Pancreas (tissue), 10 donors: ENCODE data around the gene BOK. TPM values are rescaled to one million over a fixed set of nuclear protein-coding genes. Genes with fewer than 3 reads are reported as not detected.

Source experiments
- ATAC-seq, 4 donors: fragments of 200-7000 bp; cut with Tn5 transposase; one replicate each; pipeline versions ENCODE4 v1.8.0 to v1.9.1; 2020; ENCODE audit warnings: mild to moderate bottlenecking in 4 of 4, moderate library complexity in 4 of 4
- DNase-seq, 6 donors: peaks; one replicate each; pipeline ENCODE4 v3.0.0-alpha.2; 2020
- FAIRE-seq: peaks from 2 replicates; lab custom pipeline; 2012; peaks lifted over from hg19 to GRCh38; lab: Jason Lieb, UNC
- H3K27ac ChIP-seq, 4 donors: fragments of 200-600 bp; sonication (generic); 1 replicate in 3 of 4; 2 replicates in 1 of 4; pipeline versions ENCODE4 v1.5.0 to v1.8.0; 2020
- H3K27me3 ChIP-seq, 4 donors: fragments of 200-600 bp; one replicate each; pipeline ENCODE4 v1.8.0; 2021
- H3K36me3 ChIP-seq, 3 donors: fragments of 200-600 bp; sonication (generic) in 1 of 3; one replicate each; pipeline versions ENCODE4 v1.5.0 to v1.8.0; 2020 to 2021
- H3K4me1 ChIP-seq, 3 donors: fragments of 200-600 bp; one replicate each; pipeline ENCODE4 v1.8.0; 2021
- H3K4me3 ChIP-seq, 4 donors: fragments of 200-600 bp; sonication (generic) in 2 of 4; one replicate each; pipeline versions ENCODE4 v1.5.0 to v1.8.0; 2020 to 2021
- H3K9me3 ChIP-seq, 4 donors: fragments of 200-600 bp; one replicate each; pipeline ENCODE4 v1.8.0; 2021
- WGBS, 2 donors: extraction: QIAGEN DNeasy Blood & Tissue Kit; methylation state at CpG; one replicate each; pipeline ENCODE4 v1.1.7; 2013; 5-methylcytosine and 5-hydroxymethylcytosine counted together
- intact Hi-C, 3 donors: fragments of 100-400 bp; cut with DNase I; formaldehyde crosslinking; loops; one replicate each; pipeline versions ENCODE4 v1.11.1 to v1.14.2; 2022
- polyA plus RNA-seq, 2 donors: library from polyadenylated mRNA; stranded (reverse); fragments of 200-250 nt; gene quantifications; one replicate each; pipeline ENCODE4 v1.2.3, GENCODE V29; 2013
- total RNA-seq, 6 donors: library from RNA; stranded (reverse); fragmentation: NEBNext Ultra II Directional in 4 of 6; extraction: Animal tissue kit (Norgen Biotek cat#: 25700) in 4 of 6; gene quantifications; one replicate each; pipeline versions ENCODE4 v1.2.1 to v1.2.4, GENCODE V29; 2021 to 2023
- TF ChIP-seq, protein P1 (sequence below), 4 donors: fragments of 200-600 bp; sonication (generic) in 3 of 4; IDR thresholded peaks; one replicate each; pipeline versions ENCODE4 v1.5.0 to v1.8.0; 2021; ENCODE audit warnings: antibody characterized with exemption in 4 of 4
- donor health status: healthy with polysubstance abuse.
- donor health status: DM: no; HTN: no; CAD: no; lungs with moderate emphysema.
- donor health status: DM: no; HTN: no; CAD: no.
- donor health status: control.
- donor health status: control.
- donor health status: Bipolar disorder and iron deficiency.
- donor health status: DM: yes; HTN: yes; CAD: no.
- donor health status: DM: no; HTN: no; CAD: no.
- donor health status: DM: no; HTN: no; CAD: no.
- donor health status: DM: yes; HTN: yes; CAD: no.

Gene BOK
- total and polyA plus RNA-seq, 8 donors, result 10.0 to 24.8 (median 11.6) TPM

- TF ChIP-seq, protein P1, sequence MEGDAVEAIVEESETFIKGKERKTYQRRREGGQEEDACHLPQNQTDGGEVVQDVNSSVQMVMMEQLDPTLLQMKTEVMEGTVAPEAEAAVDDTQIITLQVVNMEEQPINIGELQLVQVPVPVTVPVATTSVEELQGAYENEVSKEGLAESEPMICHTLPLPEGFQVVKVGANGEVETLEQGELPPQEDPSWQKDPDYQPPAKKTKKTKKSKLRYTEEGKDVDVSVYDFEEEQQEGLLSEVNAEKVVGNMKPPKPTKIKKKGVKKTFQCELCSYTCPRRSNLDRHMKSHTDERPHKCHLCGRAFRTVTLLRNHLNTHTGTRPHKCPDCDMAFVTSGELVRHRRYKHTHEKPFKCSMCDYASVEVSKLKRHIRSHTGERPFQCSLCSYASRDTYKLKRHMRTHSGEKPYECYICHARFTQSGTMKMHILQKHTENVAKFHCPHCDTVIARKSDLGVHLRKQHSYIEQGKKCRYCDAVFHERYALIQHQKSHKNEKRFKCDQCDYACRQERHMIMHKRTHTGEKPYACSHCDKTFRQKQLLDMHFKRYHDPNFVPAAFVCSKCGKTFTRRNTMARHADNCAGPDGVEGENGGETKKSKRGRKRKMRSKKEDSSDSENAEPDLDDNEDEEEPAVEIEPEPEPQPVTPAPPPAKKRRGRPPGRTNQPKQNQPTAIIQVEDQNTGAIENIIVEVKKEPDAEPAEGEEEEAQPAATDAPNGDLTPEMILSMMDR (IDR thresholded peaks at IDR 0.05), result no peak
- FAIRE-seq (no peak), ATAC-seq (no peak), DNase-seq (peak in 2 of 6 donors; percentile 16)
- WGBS, 2 donors, result 76 to 78% methylated on average over 9 of the region's 9 CpGs
- intact Hi-C loops, result no loop called here
- Histone ChIP-seq H3K9me3 (no peaks in the 10 kb centered on the region), H3K36me3 (peaks cover 0 to 13% (median 1%) of the 10 kb centered on the region in 3 donors), H3K4me3 (no peak overlapping the region), H3K27me3 (no peaks in the 10 kb centered on the region), H3K4me1 (no peaks in the 10 kb centered on the region), H3K27ac (no peak overlapping the region)
Observed at GRCh38 chr2:241577413-241578122, 19.0 kb downstream of the BOK start.

- H3K36me3 ChIP-seq, result peaks cover 0 to 13% (median 3%) of the 10 kb centered on the region in 3 donors
- intact Hi-C loops, result no loop called here
- H3K27me3 ChIP-seq, result no peaks in the 10 kb centered on the region
- H3K9me3 ChIP-seq, result no peaks in the 10 kb centered on the region
- DNase-seq (peak in 1 of 6 donors; percentile 33), ATAC-seq (no peak), FAIRE-seq (no peak)
- no peak overlapping the region for H3K27ac ChIP-seq
- WGBS, 2 donors, result 85 to 91% methylated on average over 7 of the region's 7 CpGs
- H3K4me1 ChIP-seq, result no peaks in the 10 kb centered on the region
- no peak overlapping the region for H3K4me3 ChIP-seq
- TF ChIP-seq, protein P1 (IDR thresholded peaks at IDR 0.05), result no peak
Observed at GRCh38 chr2:241579281-241579680, 20.7 kb downstream of the BOK start.

- Histone ChIP-seq H3K36me3 (peaks cover 0 to 22% (median 3%) of the 10 kb centered on the region in 3 donors), H3K4me1 (no peaks in the 10 kb centered on the region), H3K27ac (no peak overlapping the region), H3K9me3 (no peaks in the 10 kb centered on the region), H3K4me3 (no peak overlapping the region), H3K27me3 (no peaks in the 10 kb centered on the region)
- peak in 1 of 6 donors; percentile 16 for DNase-seq
- 97 to 98% methylated on average over 8 of the region's 8 CpGs for WGBS, 2 donors
- TF ChIP-seq, protein P1 (IDR thresholded peaks at IDR 0.05), result no peak
- no peak for FAIRE-seq
- no peak for ATAC-seq
- intact Hi-C loops, result no loop called here
Observed at GRCh38 chr2:241582328-241582727, 23.8 kb downstream of the BOK start.

- peaks cover 0 to 23% (median 3%) of the 10 kb centered on the region in 3 donors for H3K36me3 ChIP-seq
- H3K4me1 ChIP-seq, result no peaks in the 10 kb centered on the region
- intact Hi-C loops, result no loop called here
- no peak overlapping the region for H3K4me3 ChIP-seq
- H3K27ac ChIP-seq, result no peak overlapping the region
- H3K9me3 ChIP-seq, result no peaks in the 10 kb centered on the region
- TF ChIP-seq, protein P1 (IDR thresholded peaks at IDR 0.05), result no peak
- H3K27me3 ChIP-seq, result no peaks in the 10 kb centered on the region
- 96 to 97% methylated on average over 4 of the region's 4 CpGs for WGBS, 2 donors
- ATAC-seq (no peak), DNase-seq (peak in 1 of 6 donors; percentile 8), FAIRE-seq (no peak)
Observed at GRCh38 chr2:241582806-241583205, 24.3 kb downstream of the BOK start.

DNA sequence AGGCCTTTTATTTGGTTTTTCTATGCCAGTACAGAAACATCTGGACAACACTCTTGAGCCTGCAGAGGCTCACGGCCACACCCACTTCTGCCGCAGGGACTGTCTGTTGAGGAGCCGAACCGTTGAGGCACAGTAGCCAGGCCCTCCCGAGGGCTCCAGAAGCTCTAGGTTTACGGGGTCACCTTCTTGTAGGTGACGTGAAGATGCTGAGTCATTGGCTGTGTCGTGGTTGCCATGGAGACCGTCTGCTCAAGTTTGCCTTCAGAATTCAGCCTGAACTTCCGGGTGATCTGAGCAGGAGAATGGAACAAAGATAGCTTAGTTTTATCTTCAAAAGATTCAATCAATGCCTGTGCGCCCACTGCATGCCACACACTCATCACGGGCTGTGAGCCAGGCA, 25.9 kb downstream of the BOK start:
- 94% methylated on average over 12 of the region's 12 CpGs for WGBS, 2 donors
- Histone ChIP-seq H3K9me3 (no peaks in the 10 kb centered on the region), H3K27me3 (no peaks in the 10 kb centered on the region), H3K27ac (no peak overlapping the region), H3K36me3 (peaks cover 0 to 23% (median 3%) of the 10 kb centered on the region in 3 donors), H3K4me3 (no peak overlapping the region), H3K4me1 (no peaks in the 10 kb centered on the region)
- ATAC-seq (no peak), FAIRE-seq (no peak), DNase-seq (no peak)
- TF ChIP-seq, protein P1 (IDR thresholded peaks at IDR 0.05), result no peak
- intact Hi-C loops, result no loop called here
